Tibial nerve (tissue), 4 donors: Measurements from ENCODE around the gene HRH3. TPM values are rescaled to one million over a fixed set of nuclear protein-coding genes. Genes with fewer than 3 reads are reported as not detected.

Source experiments
- DNase-seq, 2 donors: peaks; one replicate each; pipeline ENCODE4 v3.0.0-alpha.2; 2019; ENCODE audit warnings: low spot score in 2 of 2
- H3K27ac ChIP-seq, 4 donors: fragments of 200-600 bp; sonication (generic) in 3 of 4; one replicate each; pipeline ENCODE4 v1.5.1; 2017 to 2019; ENCODE audit warnings: mild to moderate bottlenecking in 1 of 4
- H3K27me3 ChIP-seq, 2 donors: fragments of 200-600 bp; sonication (generic) in 1 of 2; one replicate each; pipeline versions ENCODE4 v1.5.1 to v1.6.0; 2017 to 2019
- H3K36me3 ChIP-seq, 3 donors: fragments of 200-600 bp; sonication (generic); one replicate each; pipeline ENCODE4 v1.5.1; 2018 to 2019
- H3K4me1 ChIP-seq, 4 donors: fragments of 200-600 bp; sonication (generic) in 3 of 4; one replicate each; pipeline ENCODE4 v1.5.1; 2017 to 2019
- H3K4me3 ChIP-seq, 4 donors: fragments of 200-600 bp; sonication (generic) in 3 of 4; one replicate each; pipeline ENCODE4 v1.5.1; 2017 to 2019; ENCODE audit warnings: mild to moderate bottlenecking in 1 of 4, moderate library complexity in 1 of 4
- H3K9me3 ChIP-seq, 4 donors: fragments of 200-600 bp; sonication (generic) in 3 of 4; one replicate each; pipeline ENCODE4 v1.5.1; 2017 to 2019
- CTCF ChIP-seq, 5 experiments: fragments of 200-600 bp in 3 of 5; fragments of 450-650 bp in 2 of 5; sonication (generic) in 3 of 5; IDR thresholded peaks; one replicate each; pipeline ENCODE4 v1.5.1; 2016 to 2019; ENCODE audit warnings: antibody characterized with exemption in 5 of 5, mild to moderate bottlenecking in 3 of 5, moderate library complexity in 2 of 5
- EP300 ChIP-seq, 2 donors: sonication (generic); formaldehyde crosslinking; IDR thresholded peaks; one replicate each; pipeline ENCODE4 v1.6.1; 2017; ENCODE audit warnings: antibody characterized with exemption in 2 of 2, mild to moderate bottlenecking in 1 of 2
- POLR2A ChIP-seq, 2 donors: fragments of 450-650 bp; IDR thresholded peaks; one replicate each; pipeline ENCODE4 v1.6.1; 2017; ENCODE audit warnings: antibody characterized with exemption in 2 of 2, mild to moderate bottlenecking in 2 of 2, moderate library complexity in 2 of 2
- WGBS, 2 donors: methylation state at CpG; one replicate each; pipeline ENCODE4 v1.1.5; 2018; 5-methylcytosine and 5-hydroxymethylcytosine counted together
- total RNA-seq, 4 donors: library from RNA; depleted of rRNA; stranded (reverse); fragments of >200 nt; gene quantifications; one replicate each; pipeline ENCODE4 v1.1.0, GENCODE V29; 2016

The HRH3 gene
- total RNA-seq, 4 donors from 2014 or later: not detected

GRCh38 chr20:62216636-62217566, 3.2 kb downstream of the HRH3 start:
- DNase-seq: no peak
- Histone ChIP-seq H3K27me3 (peaks cover 0 to 85% of the 10 kb centered on the region in 2 donors), H3K9me3 (no peaks in the 10 kb centered on the region), H3K4me3 (no peak overlapping the region), H3K4me1 (peaks cover 0 to 19% (median 4%) of the 10 kb centered on the region in 4 donors), H3K27ac (no peak overlapping the region), H3K36me3 (no peaks in the 10 kb centered on the region)
- TF ChIP-seq CTCF (IDR thresholded peaks at IDR 0.05) (no peak), POLR2A (IDR thresholded peaks at IDR 0.05) (no peak), EP300 (IDR thresholded peaks at IDR 0.05) (no peak)
- 70 to 74% methylated on average over 26 of the region's 26 CpGs for WGBS, 2 donors

DNA sequence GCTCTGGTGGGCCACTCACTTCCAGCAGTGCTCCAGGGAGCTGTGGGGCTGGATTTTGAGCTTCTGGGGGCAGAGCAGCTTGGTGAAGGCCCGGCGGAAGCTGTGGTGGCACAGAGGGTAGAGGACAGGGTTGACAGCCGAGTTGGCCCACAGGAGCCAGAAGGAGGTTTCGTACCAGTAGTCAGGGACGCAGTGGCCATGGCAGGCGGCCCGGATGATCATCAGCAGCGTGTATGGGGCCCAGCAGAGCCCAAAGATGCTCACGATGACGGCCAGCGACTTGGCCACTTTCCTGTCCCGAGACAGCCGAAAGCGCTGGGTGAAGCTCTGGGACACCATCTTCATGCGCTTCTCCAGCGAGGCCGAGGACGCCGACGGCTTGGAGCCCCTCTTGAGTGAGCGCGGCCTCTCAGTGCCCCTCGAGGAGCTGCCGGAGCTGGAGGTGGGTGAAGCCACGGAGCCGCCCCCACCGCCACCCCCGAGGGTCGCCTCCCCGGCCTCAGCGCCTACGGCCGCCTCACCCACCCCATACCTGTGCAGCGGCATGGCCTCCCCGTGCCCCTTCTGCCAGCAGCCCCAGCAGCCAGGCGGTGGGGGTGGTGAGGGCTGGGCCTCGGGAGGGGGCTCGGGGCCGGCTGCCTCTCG, 4.0 kb downstream of the HRH3 start:
- WGBS, 2 donors: 70 to 78% methylated on average over 25 to 29 of the region's 40 CpGs
- Histone ChIP-seq H3K27me3 (peaks cover 0 to 85% of the 10 kb centered on the region in 2 donors), H3K4me1 (peaks cover 0 to 19% (median 4%) of the 10 kb centered on the region in 4 donors), H3K4me3 (no peak overlapping the region), H3K27ac (no peak overlapping the region), H3K9me3 (no peaks in the 10 kb centered on the region), H3K36me3 (no peaks in the 10 kb centered on the region)
- TF ChIP-seq CTCF (IDR thresholded peaks at IDR 0.05): no peak
- TF ChIP-seq POLR2A (IDR thresholded peaks at IDR 0.05): no peak
- TF ChIP-seq EP300 (IDR thresholded peaks at IDR 0.05): no peak
- no peak for DNase-seq

DNA sequence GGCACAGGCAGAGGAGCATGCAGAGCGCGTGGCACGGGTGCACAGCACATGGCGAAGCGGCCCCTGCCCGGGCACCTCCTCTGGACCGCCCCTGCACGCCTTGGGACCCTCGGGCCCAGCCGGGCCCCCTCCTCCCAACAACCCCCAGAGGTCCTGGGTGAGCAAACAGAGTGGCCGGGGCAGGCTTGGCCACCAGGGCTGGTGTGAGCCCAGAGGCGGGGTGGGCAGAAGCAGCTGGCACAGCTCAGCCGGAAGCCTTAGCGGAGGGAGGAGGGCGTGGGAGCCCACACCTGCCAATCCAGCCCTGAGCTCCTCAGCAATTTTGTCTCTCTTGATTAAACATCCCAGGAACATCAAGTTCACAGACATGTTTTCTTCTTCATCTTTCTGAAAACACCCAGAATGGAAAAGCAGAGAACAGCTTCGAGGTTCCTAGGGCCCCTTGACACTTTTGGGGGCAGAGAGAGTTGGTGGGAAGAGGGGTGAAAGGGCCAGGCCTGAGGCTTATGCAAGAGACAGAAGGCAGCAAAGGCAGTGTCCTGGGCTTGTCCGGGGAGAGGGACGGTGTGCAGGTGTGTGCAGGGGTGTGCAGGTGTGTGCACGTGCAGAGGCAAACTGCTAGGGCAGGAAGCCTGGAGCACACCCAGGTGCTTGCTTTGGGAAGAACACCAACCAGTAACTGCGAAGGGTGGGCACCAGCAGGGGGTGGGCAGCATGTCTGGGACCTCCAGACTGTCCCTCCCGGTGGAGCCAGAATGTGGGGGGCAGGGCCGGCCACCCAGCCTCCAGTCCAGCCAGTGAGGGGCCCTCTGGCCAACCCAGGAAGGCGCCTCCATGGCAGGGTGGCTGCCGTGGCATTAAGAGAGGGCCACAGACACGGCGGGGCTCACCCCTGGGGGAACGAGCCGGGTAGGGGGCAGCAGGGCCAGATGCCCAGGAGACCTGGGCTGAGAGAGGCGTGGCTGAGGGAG, 4.8 kb downstream of the HRH3 start:
- no peaks in the 10 kb centered on the region for H3K36me3 ChIP-seq
- no peaks in the 10 kb centered on the region for H3K9me3 ChIP-seq
- peaks cover 0 to 85% of the 10 kb centered on the region in 2 donors for H3K27me3 ChIP-seq
- H3K27ac ChIP-seq: no peak overlapping the region
- no peak for TF ChIP-seq EP300 (IDR thresholded peaks at IDR 0.05)
- TF ChIP-seq CTCF (IDR thresholded peaks at IDR 0.05): no peak
- no peak for TF ChIP-seq POLR2A (IDR thresholded peaks at IDR 0.05)
- no peak overlapping the region for H3K4me3 ChIP-seq
- H3K4me1 ChIP-seq: peaks cover 0 to 11% (median 2%) of the 10 kb centered on the region in 4 donors
- DNase-seq: no peak
- WGBS, 2 donors: 65 to 69% methylated on average over 18 to 21 of the region's 29 CpGs

DNA sequence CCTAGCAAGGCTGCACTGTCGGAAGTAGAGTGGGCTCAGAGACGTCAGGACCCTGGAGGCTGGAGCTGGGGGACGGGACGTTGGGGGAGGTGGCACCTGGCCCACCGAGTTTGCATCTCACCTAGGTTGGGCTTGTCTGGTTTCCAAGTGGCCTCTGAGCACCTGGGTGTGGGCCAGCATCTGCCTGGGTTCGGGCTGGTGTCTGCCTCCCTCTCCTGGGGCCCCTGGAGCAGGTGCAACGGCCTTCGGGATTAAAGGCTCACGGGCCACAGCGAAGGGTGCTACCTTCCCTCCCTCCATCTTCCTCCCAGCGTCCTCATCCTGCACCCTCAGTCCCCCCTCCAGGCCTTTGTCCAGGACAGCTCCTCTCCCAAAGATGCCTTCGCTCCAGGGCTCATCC, 6.0 kb downstream of the HRH3 start:
- Histone ChIP-seq H3K27ac (no peak overlapping the region), H3K4me3 (no peak overlapping the region), H3K9me3 (no peaks in the 10 kb centered on the region), H3K27me3 (peaks cover 0 to 87% of the 10 kb centered on the region in 2 donors), H3K36me3 (no peaks in the 10 kb centered on the region), H3K4me1 (peaks cover 0 to 4% (median 0%) of the 10 kb centered on the region in 4 donors)
- TF ChIP-seq EP300 (IDR thresholded peaks at IDR 0.05) (no peak), CTCF (IDR thresholded peaks at IDR 0.05) (no peak), POLR2A (IDR thresholded peaks at IDR 0.05) (no peak)
- no peak for DNase-seq
- 49 to 56% methylated on average over 12 of the region's 12 CpGs for WGBS, 2 donors
